BE2C (cell line): ENCODE data around the gene TXLNB.
"Not testable (repeated sequence)": the region's sequence is repeated elsewhere in the genome, so short reads cannot be mapped to it uniquely, and the experiment has no call there.

ENCODE experiments used
- DNase-seq: peaks from one replicate; pipeline ENCODE4 v3.0.0-alpha.2; 2020
- H3K27me3 ChIP-seq: fragments of 250-450 bp; sonication (Bioruptor Pico); 2 replicates; pipeline ENCODE4 v1.5.1; 2020; ENCODE audit warnings: mild to moderate bottlenecking
- H3K36me3 ChIP-seq: fragments of 250-450 bp; sonication (Bioruptor Pico); 2 replicates; pipeline ENCODE4 v1.5.1; 2020; ENCODE audit warnings: mild to moderate bottlenecking
- H3K4me1 ChIP-seq: fragments of 250-450 bp; sonication (Bioruptor Pico); 2 replicates; pipeline ENCODE4 v1.5.1; 2020
- H3K4me3 ChIP-seq: 2 replicates; pipeline ENCODE4 v1.5.1; 2011; ENCODE audit warnings: low read depth, low read length
- H3K9me3 ChIP-seq: fragments of 250-450 bp; sonication (Bioruptor Pico); 2 replicates; pipeline ENCODE4 v1.5.1; 2020
- TF ChIP-seq, protein P1 (sequence below): IDR thresholded peaks from 2 replicates; pipeline ENCODE4 v1.5.1; 2012; ENCODE audit warnings: mild to moderate bottlenecking, low read depth, low read length

Gene TXLNB

DNA sequence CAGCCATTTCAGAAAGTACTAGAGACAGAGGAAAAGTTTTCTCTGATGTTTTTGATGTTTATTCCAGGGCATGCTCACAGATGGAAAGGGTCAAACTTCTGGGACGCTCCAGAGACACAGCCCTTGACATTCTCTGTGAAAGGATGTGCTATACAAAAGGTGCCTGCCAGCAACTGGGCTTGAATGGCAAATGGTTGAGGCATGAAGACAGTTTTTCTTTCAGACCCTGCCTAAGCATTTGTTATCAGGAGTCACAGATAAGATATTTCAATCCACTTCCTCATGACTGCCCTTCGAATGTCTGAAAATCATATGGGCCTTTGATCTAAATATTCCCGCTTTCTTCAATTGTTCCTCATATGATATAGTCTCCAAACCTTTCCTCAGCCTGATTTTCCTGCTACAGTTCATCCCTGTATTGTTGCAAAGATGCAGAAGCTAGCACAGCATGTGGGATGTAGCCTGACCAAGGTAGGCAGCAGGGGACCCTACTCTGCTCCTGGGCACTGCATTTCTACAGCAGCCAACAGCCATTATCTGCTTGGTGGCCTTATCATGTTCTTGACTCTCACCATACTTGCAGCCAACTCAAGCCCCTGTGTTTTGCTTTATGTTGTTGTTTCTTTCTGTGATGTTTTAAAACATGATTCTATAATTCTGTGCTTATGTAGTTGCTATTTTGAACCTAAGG is 14.6 kb upstream of the TXLNB start:
- no peak for DNase-seq
- TF ChIP-seq, protein P1, sequence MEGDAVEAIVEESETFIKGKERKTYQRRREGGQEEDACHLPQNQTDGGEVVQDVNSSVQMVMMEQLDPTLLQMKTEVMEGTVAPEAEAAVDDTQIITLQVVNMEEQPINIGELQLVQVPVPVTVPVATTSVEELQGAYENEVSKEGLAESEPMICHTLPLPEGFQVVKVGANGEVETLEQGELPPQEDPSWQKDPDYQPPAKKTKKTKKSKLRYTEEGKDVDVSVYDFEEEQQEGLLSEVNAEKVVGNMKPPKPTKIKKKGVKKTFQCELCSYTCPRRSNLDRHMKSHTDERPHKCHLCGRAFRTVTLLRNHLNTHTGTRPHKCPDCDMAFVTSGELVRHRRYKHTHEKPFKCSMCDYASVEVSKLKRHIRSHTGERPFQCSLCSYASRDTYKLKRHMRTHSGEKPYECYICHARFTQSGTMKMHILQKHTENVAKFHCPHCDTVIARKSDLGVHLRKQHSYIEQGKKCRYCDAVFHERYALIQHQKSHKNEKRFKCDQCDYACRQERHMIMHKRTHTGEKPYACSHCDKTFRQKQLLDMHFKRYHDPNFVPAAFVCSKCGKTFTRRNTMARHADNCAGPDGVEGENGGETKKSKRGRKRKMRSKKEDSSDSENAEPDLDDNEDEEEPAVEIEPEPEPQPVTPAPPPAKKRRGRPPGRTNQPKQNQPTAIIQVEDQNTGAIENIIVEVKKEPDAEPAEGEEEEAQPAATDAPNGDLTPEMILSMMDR = no peak
- Histone ChIP-seq H3K36me3 (no peaks in the 10 kb centered on the region), H3K27me3 (no peaks in the 10 kb centered on the region), H3K4me3 (no peak overlapping the region), H3K9me3 (no peaks in the 10 kb centered on the region), H3K4me1 (no peaks in the 10 kb centered on the region)

DNA sequence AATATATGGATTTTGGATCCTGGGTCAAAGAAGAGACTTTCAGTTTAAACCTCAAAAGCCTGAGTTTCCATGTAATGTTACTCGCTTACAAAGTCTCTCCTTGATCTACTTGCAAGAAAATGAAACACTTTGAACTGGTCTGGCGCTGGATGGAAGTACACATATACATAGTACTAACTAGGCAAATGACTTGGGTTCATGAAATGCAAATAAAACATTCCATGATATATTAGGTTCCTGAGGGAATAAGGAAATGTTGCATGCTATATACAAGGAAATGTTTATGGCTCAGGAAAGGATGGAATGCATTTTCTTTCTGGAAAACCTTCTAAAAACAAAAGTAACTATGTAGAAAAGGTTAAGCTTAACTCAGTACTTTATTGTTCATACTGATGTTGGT is 11.4 kb upstream of the TXLNB start:
- Histone ChIP-seq H3K36me3 (no peaks in the 10 kb centered on the region), H3K27me3 (no peaks in the 10 kb centered on the region), H3K9me3 (no peaks in the 10 kb centered on the region), H3K4me3 (no peak overlapping the region), H3K4me1 (no peaks in the 10 kb centered on the region)
- TF ChIP-seq, protein P1 = no peak
- no peak for DNase-seq

DNA sequence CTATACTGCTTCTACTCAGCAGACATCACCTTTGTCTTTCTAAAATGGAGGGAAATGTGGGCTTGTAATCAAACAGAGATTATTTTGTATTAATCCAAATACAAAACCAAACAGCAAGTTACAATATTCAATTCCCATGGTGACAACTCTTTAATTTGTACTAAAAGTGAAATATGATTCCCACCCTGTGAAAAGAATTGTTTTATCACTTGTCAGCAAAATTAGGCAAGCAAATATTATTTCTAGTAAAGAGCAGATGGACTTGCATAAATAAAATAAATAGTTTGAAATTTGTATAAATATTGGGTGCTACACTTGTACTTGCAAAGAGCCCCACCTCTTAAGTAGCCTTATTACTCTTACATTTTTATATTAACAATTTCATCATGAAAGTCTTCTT is 6.1 kb upstream of the TXLNB start:
- TF ChIP-seq, protein P1 = no peak
- Histone ChIP-seq H3K4me1 (no peaks in the 10 kb centered on the region), H3K4me3 (no peak overlapping the region), H3K36me3 (no peaks in the 10 kb centered on the region), H3K27me3 (no peaks in the 10 kb centered on the region), H3K9me3 (no peaks in the 10 kb centered on the region)
- DNase-seq = no peak

DNA sequence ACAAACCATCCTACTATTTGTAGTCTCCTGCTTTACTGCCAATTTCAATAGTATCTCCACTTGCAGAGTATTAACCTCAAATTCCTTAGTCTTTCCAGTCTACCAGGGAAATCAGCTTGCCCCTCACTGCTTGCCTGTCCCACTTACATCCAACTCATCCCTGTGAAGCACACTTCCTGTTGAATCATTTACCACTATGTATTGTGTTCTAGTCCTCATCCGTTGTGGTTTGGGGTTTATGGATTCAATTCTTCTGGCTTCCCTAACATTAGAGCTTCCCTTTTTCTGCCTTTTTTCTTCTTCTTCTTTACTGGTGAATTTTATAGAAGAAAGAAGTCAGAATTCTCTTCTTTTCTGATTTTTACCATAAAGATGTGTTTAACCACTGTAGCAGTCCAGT is 5.1 kb upstream of the TXLNB start:
- DNase-seq = no peak
- H3K36me3 ChIP-seq = no peaks in the 10 kb centered on the region
- no peaks in the 10 kb centered on the region for H3K27me3 ChIP-seq
- H3K4me3 ChIP-seq = no peak overlapping the region
- H3K4me1 ChIP-seq = no peaks in the 10 kb centered on the region
- TF ChIP-seq, protein P1 = no peak
- H3K9me3 ChIP-seq = no peaks in the 10 kb centered on the region

DNA sequence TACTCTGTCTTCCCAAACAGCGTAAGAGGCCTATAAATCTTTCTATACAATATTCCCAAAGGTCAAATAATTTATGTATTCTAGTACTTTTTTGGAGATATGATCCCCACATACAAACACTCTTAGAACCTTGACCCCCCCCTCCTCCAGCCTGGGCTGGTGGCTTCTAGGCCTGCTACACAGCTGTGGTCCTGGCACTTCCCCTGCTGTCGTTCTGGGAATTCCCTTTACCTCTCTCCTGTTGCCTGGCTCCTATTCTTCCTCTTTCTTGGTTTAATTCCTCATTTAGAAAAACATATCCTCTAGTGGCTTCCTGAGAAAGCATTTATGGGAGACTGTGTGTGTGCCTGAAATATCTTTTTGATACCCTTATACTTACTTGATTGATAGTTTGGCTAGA is 4.1 kb upstream of the TXLNB start:
- Histone ChIP-seq H3K36me3 (no peaks in the 10 kb centered on the region), H3K9me3 (no peaks in the 10 kb centered on the region), H3K4me1 (no peaks in the 10 kb centered on the region), H3K27me3 (no peaks in the 10 kb centered on the region), H3K4me3 (no peak overlapping the region)
- TF ChIP-seq, protein P1 = no peak
- no peak for DNase-seq

DNA sequence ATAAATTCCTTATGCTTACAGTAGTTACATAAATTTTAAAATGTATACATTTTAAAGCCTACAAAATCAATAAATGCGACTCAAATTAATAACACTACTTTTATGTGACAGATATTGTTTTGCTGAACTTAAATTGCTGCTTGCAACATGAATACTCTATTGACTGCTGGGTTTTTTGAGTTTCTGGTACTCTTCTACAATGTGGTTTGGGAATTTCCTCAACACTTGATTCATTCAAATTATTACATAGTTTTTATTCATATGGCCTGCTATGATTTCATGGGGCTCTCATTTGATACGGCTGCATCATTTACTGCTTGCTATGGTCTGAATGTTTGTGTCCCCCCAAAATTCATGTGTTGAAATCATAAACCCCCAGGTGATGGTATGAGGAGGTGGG is 2.3 kb upstream of the TXLNB start:
- no peak for DNase-seq
- Histone ChIP-seq H3K4me3 (no peak overlapping the region), H3K36me3 (no peaks in the 10 kb centered on the region), H3K27me3 (peaks cover 4% of the 10 kb centered on the region; the same call in 1 of the 2 replicates), H3K9me3 (no peaks in the 10 kb centered on the region), H3K4me1 (no peaks in the 10 kb centered on the region)
- TF ChIP-seq, protein P1 = no peak

DNA sequence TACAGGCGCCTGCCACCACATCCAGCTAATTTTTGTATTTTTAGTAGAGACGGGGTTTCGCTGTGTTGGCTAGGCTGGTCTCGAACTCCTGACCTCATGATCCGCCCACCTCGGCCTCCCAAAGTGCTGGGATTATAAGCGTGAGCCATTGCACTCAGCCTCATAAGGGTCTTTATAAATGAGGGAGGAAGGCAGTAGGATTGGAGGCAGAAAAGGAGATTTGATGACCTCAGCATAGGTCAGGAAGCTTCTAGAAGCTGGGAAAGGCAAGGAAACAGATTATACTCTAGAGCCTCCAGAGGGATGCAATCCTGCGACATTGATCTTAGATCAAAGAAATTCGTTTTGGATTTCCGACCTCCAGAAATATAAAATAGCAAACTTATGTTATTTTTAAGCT is 1.4 kb upstream of the TXLNB start:
- not testable (repeated sequence) for H3K36me3 ChIP-seq, H3K4me3 ChIP-seq, H3K9me3 ChIP-seq, H3K4me1 ChIP-seq, DNase-seq, H3K27me3 ChIP-seq
